ENCODE data around the gene CNBP. TPM values are rescaled to one million over a fixed set of nuclear protein-coding genes. Genes with fewer than 3 reads are reported as not detected.
"Not testable (repeated sequence)": the region's sequence is repeated elsewhere in the genome, so short reads cannot be mapped to it uniquely, and the experiment has no call there.

Gene CNBP
- polyA plus RNA-seq, 1 donor (not counting 4 experiments of a cell fraction or from before 2014, with no cell fraction given) = 388 TPM

GRCh38 chr3:129195731-129196256 lies 12.1 kb upstream of the CNBP start:
- Histone ChIP-seq H3K27me3 (ENCODE audit: control insufficient read depth, extremely low read depth, insufficient read depth, low read length) (no peaks in the 10 kb centered on the region), H3K9me1 (ENCODE audit: control insufficient read depth, extremely low read depth, insufficient read depth, low read length) (no peaks in the 10 kb centered on the region), H3K79me2 (ENCODE audit: control insufficient read depth, insufficient read depth, low read length) (no peaks in the 10 kb centered on the region), H3K9me3 (ENCODE audit: control insufficient read depth, low read depth, low read length) (no peaks in the 10 kb centered on the region), H3K4me1 (ENCODE audit: control insufficient read depth, extremely low read depth, insufficient read depth, low read length) (peaks cover 28% of the 10 kb centered on the region), H3K9ac (ENCODE audit: control insufficient read depth, extremely low read depth, insufficient read depth, low read length) (peak overlapping the region; percentile 60), H3K27ac (ENCODE audit: control insufficient read depth, insufficient read depth, low read length) (peak overlapping the region; percentile 59), H2AFZ (ENCODE audit: control insufficient read depth, low read length) (peak overlapping the region; percentile 77), H3K4me3 (ENCODE audit: control insufficient read depth in 2 of 3, extremely low read depth in 1 of 3, insufficient read depth in 2 of 3, low read depth in 1 of 3, low read length in 3 of 3) (peak overlapping the region in 2 of 3 experiments; percentile 62 to 63), H3K36me3 (ENCODE audit: control insufficient read depth in 2 of 2, extremely low read depth in 1 of 2, insufficient read depth in 2 of 2, low read length in 2 of 2) (no peaks in the 10 kb centered on the region), H4K20me1 (ENCODE audit: control insufficient read depth, extremely low read depth, insufficient read depth, low read length) (no peaks in the 10 kb centered on the region), H3K4me2 (ENCODE audit: control insufficient read depth, extremely low read depth, insufficient read depth, low read depth, low read length) (peak overlapping the region; percentile 98)
- no peak for TF ChIP-seq CTCF (optimal IDR thresholded peaks at IDR 0.05 in 1 of 3, IDR thresholded peaks at IDR 0.05 in 1 of 3, conservative IDR thresholded peaks at IDR 0.05 in 1 of 3; ENCODE audit: extremely low read depth in 1 of 3, insufficient read depth in 2 of 3, low read length in 3 of 3)
- no peak for TF ChIP-seq EZH2 (IDR thresholded peaks at IDR 0.05; ENCODE audit: low read length)
- peak; percentile 91 for FAIRE-seq
- DNase-seq (ENCODE audit: low read depth, low spot score) = no peak
- dilution Hi-C loops (cut with MboI; ENCODE audit: extremely low pct_ligation_motif_present, low sequenced_read_pairs) = no loop called here

DNA sequence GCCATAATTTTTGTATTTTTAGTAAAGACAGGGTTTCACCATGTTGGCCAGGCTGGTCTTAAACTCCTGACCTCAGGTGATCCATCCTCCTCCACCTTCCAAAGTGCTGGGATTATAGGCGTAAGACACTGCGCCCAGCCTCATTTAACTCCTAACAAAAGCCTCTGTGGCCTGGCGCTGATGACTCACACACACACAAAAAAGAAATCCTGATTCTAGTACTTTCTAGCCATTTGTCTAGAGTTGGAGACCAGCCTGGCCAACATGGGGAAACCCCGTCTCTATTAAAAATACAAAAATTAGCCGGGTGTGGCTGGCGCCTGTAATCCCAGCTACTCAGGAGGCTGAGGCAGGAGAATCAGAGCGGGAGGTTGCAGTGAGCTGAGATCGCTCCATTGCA lies 6.1 kb upstream of the CNBP start:
- DNase-seq (ENCODE audit: low read depth, low spot score); H3K4me2 ChIP-seq (ENCODE audit: control insufficient read depth, extremely low read depth, insufficient read depth, low read depth, low read length); H3K9me1 ChIP-seq (ENCODE audit: control insufficient read depth, extremely low read depth, insufficient read depth, low read length): not testable (repeated sequence)

DNA sequence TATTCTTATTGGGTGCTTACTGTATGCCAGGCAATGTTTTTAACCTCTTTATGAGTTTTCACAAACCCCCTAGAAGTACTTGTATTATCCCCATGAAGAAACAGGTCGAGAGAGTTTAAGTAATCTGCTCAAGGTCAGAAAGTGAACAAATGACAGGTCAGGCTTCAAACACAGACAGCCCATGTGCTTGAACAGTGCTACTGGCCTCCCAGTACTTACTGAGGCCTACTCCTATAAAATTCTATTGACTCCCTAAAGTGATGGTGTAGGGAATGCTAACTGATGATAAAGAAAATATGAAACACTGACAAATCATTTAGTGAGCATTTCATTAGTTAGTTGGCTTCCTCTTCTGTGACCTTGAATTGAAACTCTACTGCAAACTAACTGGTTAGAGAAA lies 4.2 kb upstream of the CNBP start:
- H3K27ac ChIP-seq (ENCODE audit: control insufficient read depth, insufficient read depth, low read length) = no peak overlapping the region
- H3K36me3 ChIP-seq (ENCODE audit: control insufficient read depth in 2 of 2, extremely low read depth in 1 of 2, insufficient read depth in 2 of 2, low read length in 2 of 2) = no peaks in the 10 kb centered on the region
- peaks cover 6% of the 10 kb centered on the region for H3K4me1 ChIP-seq (ENCODE audit: control insufficient read depth, extremely low read depth, insufficient read depth, low read length)
- H3K9me1 ChIP-seq (ENCODE audit: control insufficient read depth, extremely low read depth, insufficient read depth, low read length) = no peaks in the 10 kb centered on the region
- H3K4me2 ChIP-seq (ENCODE audit: control insufficient read depth, extremely low read depth, insufficient read depth, low read depth, low read length) = no peak overlapping the region
- no peak for TF ChIP-seq CTCF (optimal IDR thresholded peaks at IDR 0.05 in 1 of 3, IDR thresholded peaks at IDR 0.05 in 1 of 3, conservative IDR thresholded peaks at IDR 0.05 in 1 of 3; ENCODE audit: extremely low read depth in 1 of 3, insufficient read depth in 2 of 3, low read length in 3 of 3)
- TF ChIP-seq EZH2 (IDR thresholded peaks at IDR 0.05; ENCODE audit: low read length) = no peak
- no peaks in the 10 kb centered on the region for H4K20me1 ChIP-seq (ENCODE audit: control insufficient read depth, extremely low read depth, insufficient read depth, low read length)
- FAIRE-seq (no peak), DNase-seq (ENCODE audit: low read depth, low spot score) (no peak)
- H3K79me2 ChIP-seq (ENCODE audit: control insufficient read depth, insufficient read depth, low read length) = peaks cover 25% of the 10 kb centered on the region
- H2AFZ ChIP-seq (ENCODE audit: control insufficient read depth, low read length) = no peak overlapping the region
- no peaks in the 10 kb centered on the region for H3K27me3 ChIP-seq (ENCODE audit: control insufficient read depth, extremely low read depth, insufficient read depth, low read length)
- H3K4me3 ChIP-seq (ENCODE audit: control insufficient read depth in 2 of 3, extremely low read depth in 1 of 3, insufficient read depth in 2 of 3, low read depth in 1 of 3, low read length in 3 of 3) = no peak overlapping the region
- dilution Hi-C loops (cut with MboI; ENCODE audit: extremely low pct_ligation_motif_present, low sequenced_read_pairs) = no loop called here
- H3K9ac ChIP-seq (ENCODE audit: control insufficient read depth, extremely low read depth, insufficient read depth, low read length) = no peak overlapping the region
- H3K9me3 ChIP-seq (ENCODE audit: control insufficient read depth, low read depth, low read length) = no peaks in the 10 kb centered on the region

More for the DNA sequence above, 6.1 kb upstream of the CNBP start:
- H3K9ac ChIP-seq (ENCODE audit: control insufficient read depth, extremely low read depth, insufficient read depth, low read length); H3K27ac ChIP-seq (ENCODE audit: control insufficient read depth, insufficient read depth, low read length); H3K79me2 ChIP-seq (ENCODE audit: control insufficient read depth, insufficient read depth, low read length); H3K27me3 ChIP-seq (ENCODE audit: control insufficient read depth, extremely low read depth, insufficient read depth, low read length); H3K9me3 ChIP-seq (ENCODE audit: control insufficient read depth, low read depth, low read length); H3K4me3 ChIP-seq (ENCODE audit: control insufficient read depth in 2 of 3, extremely low read depth in 1 of 3, insufficient read depth in 2 of 3, low read depth in 1 of 3, low read length in 3 of 3); FAIRE-seq; H3K36me3 ChIP-seq (ENCODE audit: control insufficient read depth in 2 of 2, extremely low read depth in 1 of 2, insufficient read depth in 2 of 2, low read length in 2 of 2); dilution Hi-C loops (cut with MboI; ENCODE audit: extremely low pct_ligation_motif_present, low sequenced_read_pairs); H3K4me1 ChIP-seq (ENCODE audit: control insufficient read depth, extremely low read depth, insufficient read depth, low read length); H4K20me1 ChIP-seq (ENCODE audit: control insufficient read depth, extremely low read depth, insufficient read depth, low read length); H2AFZ ChIP-seq (ENCODE audit: control insufficient read depth, low read length): not testable (repeated sequence)

All from keratinocyte (primary cell).